ENCODE data around the gene AQP12B. TPM values are rescaled to one million over a fixed set of nuclear protein-coding genes. Genes with fewer than 3 reads are reported as not detected.
"Not testable (repeated sequence)": the region's sequence is repeated elsewhere in the genome, so short reads cannot be mapped to it uniquely, and the experiment has no call there.

AQP12B gene, protein sequence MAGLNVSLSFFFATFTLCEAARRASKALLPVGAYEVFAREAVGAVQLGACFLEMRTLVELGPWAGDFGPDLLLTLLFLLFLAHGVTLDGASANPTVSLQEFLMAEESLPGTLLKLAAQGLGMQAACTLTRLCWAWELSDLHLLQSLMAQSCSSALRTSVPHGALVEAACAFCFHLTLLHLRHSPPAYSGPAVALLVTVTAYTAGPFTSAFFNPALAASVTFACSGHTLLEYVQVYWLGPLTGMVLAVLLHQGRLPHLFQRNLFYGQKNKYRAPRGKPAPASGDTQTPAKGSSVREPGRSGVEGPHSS
- total RNA-seq: not detected

DNA sequence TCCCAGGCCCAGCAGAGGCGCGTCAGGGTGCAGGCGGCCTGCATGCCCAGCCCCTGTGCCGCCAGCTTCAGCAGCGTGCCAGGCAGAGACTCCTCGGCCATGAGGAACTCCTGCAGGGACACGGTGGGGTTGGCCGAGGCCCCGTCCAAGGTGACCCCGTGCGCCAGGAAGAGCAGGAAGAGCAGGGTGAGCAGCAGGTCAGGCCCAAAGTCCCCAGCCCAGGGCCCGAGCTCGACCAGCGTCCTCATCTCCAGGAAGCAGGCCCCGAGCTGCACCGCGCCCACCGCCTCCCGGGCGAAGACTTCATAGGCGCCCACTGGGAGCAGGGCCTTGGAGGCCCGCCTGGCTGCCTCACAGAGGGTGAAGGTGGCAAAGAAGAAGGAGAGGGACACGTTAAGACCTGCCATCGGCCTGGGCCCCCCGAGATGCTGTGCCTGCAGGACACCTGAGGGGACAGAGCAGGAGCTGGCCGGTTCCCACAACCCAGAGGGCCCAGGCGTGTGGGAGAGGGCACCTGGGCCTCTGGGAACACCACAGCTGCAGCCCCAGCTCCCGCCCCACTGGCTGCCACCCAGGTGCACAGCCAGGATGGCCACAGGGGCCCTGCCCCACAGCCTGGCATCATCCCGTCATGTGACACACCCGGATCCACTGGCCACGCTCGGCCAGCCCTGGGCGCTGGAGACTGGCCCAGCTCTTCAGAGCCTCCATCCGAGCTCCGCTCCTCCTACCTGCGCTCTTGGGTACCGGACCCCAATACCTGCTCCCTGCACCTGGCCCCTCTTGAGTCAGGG lies at the start of gene AQP12B:
AQP12B (minus strand) TSS at position 455 of the 794 bp plus-strand sequence; CDS start at position 407, 48 bp downstream.
- POLR2A ChIA-PET; H3K27me3 Mint-ChIP-seq; DNase-seq; H3K4me1 Mint-ChIP-seq (ENCODE audit: low read depth); H3K36me3 Mint-ChIP-seq; intact Hi-C loops (cut with micrococcal nuclease); H3K27ac Mint-ChIP-seq; H3K4me3 Mint-ChIP-seq; H3K9me3 Mint-ChIP-seq; CTCF ChIA-PET: not testable (repeated sequence)

DNA sequence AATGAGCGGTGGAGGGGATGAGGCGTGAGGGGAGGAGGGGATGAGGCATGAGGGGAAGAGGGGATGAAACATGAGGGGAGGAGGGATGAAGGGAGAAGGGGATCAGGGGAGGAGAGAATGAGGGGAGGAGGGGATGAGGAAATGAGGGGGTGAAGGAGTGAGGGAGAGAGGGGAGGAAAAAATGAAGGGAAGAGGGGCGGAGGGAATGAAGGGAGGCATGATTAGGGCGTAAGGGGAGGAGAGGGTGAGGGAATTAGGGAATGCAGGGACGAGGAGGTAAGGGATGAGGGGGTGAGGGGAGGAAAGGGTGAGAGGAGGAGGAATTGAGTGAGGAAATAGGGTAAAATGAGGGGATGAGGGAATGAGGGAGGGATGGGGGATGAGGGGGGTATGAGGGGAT lies 49.5 kb upstream of the AQP12B start:
- intact Hi-C loops (cut with micrococcal nuclease): no loop called here
- Mint-ChIP-seq H3K9me3 (no peaks in the 10 kb centered on the region), H3K4me3 (no peak overlapping the region), H3K27me3 (peaks cover 1% of the 10 kb centered on the region), H3K4me1 (ENCODE audit: low read depth) (no peaks in the 10 kb centered on the region), H3K36me3 (no peaks in the 10 kb centered on the region), H3K27ac (no peak overlapping the region)
- DNase-seq: no peak
- CTCF ChIA-PET: no interaction called here
- POLR2A ChIA-PET: no interaction called here

DNA sequence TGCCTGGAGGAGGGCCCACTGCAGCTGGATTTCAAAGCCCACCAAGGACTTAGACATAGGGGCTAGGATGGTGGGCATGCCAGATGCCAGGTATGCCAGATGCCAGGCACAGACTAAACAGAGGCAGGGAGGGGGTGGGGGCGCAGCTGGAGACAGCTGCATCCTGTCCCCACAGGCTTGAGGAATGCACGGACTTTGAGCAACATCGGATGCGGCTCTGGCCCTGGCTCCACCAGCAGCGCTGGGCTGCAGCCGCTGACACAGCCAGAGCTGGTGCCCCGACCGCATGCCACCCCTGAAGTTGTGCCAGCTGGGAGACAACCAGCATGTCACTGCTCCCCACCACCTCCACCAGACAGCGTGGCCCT lies 48.5 kb upstream of the AQP12B start:
- intact Hi-C loops (cut with micrococcal nuclease): no loop called here
- no peaks in the 10 kb centered on the region for H3K36me3 Mint-ChIP-seq
- CTCF ChIA-PET: no interaction called here

DNA sequence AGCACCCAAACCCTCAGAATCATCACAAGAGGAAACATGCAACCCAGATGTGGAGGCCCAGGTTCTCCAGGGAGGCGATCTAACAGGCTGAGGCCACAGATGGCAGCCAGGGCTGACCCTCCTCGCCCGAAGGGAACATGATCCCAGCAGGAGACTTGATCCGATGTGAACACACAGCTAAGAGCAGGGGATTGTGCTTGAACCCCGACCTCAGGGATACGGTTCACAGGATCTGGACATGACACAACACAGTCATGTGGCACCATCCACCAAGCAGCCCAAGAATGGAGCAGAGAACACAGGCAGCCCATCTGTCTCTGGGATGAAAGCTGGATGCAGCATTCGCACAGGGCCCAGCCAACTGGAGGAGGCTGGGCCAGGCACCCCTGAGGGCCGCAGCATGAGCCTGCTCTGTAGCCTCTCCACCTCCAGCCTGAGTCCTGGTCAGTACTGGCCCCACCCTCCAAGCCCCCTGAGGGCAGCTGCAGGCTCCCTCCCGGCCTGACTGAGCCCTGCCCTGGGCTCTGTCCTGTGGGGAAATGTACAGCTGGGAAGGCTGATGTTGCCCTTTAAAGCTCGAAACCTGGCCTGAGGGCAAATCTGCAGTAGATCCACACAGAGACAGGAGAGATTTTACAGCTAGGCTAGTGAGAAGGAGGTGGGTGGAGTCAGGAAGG lies 48.0 kb upstream of the AQP12B start:
- H3K4me1 Mint-ChIP-seq (ENCODE audit: low read depth): no peaks in the 10 kb centered on the region
- no peak overlapping the region for H3K27ac Mint-ChIP-seq
- intact Hi-C loops (cut with micrococcal nuclease): no loop called here
- H3K9me3 Mint-ChIP-seq: no peaks in the 10 kb centered on the region
- ChIA-PET POLR2A (no interaction called here), CTCF (no interaction called here)
- no peaks in the 10 kb centered on the region for H3K36me3 Mint-ChIP-seq
- peaks cover 1% of the 10 kb centered on the region for H3K27me3 Mint-ChIP-seq
- no peak for DNase-seq
- H3K4me3 Mint-ChIP-seq: no peak overlapping the region

More for the DNA sequence above, 48.5 kb upstream of the AQP12B start:
- Mint-ChIP-seq H3K4me1 (ENCODE audit: low read depth) (no peaks in the 10 kb centered on the region), H3K4me3 (no peak overlapping the region), H3K27ac (no peak overlapping the region), H3K27me3 (peaks cover 1% of the 10 kb centered on the region), H3K9me3 (no peaks in the 10 kb centered on the region)
- DNase-seq: no peak
- POLR2A ChIA-PET: no interaction called here

DNA sequence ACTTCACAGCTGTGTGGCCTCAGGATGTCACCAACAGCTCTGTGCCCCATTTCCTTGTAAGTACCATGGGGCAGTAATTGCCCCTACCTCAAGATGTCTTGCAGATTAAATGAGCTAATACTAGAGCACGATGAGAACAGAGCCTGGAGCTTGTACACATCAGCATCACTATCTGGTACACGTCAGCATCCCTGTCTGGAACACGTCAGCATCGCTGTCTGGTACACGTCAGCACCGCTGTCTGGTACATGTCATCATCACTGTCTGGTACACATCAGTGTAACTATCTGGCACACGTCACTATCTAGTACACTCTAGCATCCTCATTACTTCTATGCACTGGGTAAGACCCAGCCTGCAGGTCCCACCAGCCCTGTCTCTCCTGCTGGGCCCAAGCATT lies 46.1 kb upstream of the AQP12B start:
- POLR2A ChIA-PET: no interaction called here
- Mint-ChIP-seq H3K27me3 (peaks cover 1% of the 10 kb centered on the region), H3K4me3 (no peak overlapping the region), H3K4me1 (ENCODE audit: low read depth) (no peaks in the 10 kb centered on the region), H3K36me3 (no peaks in the 10 kb centered on the region), H3K27ac (no peak overlapping the region), H3K9me3 (no peaks in the 10 kb centered on the region)
- CTCF ChIA-PET: no interaction called here
- no peak for DNase-seq
- intact Hi-C loops (cut with micrococcal nuclease): no loop called here

DNA sequence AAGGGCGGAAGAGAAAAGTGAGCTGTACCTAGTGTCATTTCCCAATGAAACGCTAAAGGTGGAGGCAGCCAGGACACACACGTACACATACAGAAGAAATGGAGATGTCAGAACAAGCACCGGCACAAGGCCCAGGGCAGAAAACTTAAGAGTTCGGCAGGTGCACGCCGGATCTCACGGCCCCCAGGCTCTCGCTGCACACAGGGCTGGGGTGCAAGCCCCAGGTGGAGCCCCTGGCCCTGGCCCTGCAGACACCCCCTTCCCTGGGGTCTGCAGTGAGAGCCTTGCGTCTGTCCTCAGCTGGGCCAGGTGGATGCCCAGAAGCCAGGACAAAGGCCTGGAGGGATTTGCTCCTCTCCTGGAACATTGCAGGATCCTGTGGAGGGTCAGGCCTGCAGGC lies 45.7 kb upstream of the AQP12B start:
- H3K36me3 Mint-ChIP-seq: no peaks in the 10 kb centered on the region
- ChIA-PET POLR2A (no interaction called here), CTCF (no interaction called here)
- no peak overlapping the region for H3K4me3 Mint-ChIP-seq
- H3K9me3 Mint-ChIP-seq: no peaks in the 10 kb centered on the region
- H3K27me3 Mint-ChIP-seq: no peaks in the 10 kb centered on the region
- no peaks in the 10 kb centered on the region for H3K4me1 Mint-ChIP-seq (ENCODE audit: low read depth)
- intact Hi-C loops (cut with micrococcal nuclease): no loop called here
- no peak for DNase-seq
- H3K27ac Mint-ChIP-seq: no peak overlapping the region

DNA sequence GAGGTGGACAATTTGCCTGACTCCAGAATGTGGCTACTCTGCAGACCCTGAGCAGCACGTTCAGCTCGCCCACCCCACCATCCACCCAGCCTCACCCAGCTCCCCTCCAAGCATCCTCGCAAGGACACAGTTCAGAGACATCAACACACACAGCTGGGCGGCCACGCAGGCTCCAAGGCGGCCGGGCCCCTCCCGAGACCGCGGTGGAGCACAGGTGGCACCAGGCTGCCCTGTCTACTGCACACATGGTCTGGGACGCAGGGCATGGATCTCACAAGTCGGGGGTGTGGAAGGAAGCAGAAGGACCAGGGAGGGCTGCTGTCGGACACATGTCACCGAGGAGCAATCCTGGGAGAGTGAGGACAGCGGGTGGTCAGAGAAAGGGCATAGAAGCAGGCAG lies 45.2 kb upstream of the AQP12B start:
- no peaks in the 10 kb centered on the region for H3K36me3 Mint-ChIP-seq
- no peaks in the 10 kb centered on the region for H3K9me3 Mint-ChIP-seq
- H3K27me3 Mint-ChIP-seq: no peaks in the 10 kb centered on the region
- no peak overlapping the region for H3K4me3 Mint-ChIP-seq
- H3K27ac Mint-ChIP-seq: no peak overlapping the region
- POLR2A ChIA-PET: no interaction called here
- no peaks in the 10 kb centered on the region for H3K4me1 Mint-ChIP-seq (ENCODE audit: low read depth)
- intact Hi-C loops (cut with micrococcal nuclease): no loop called here
- no peak for DNase-seq
- CTCF ChIA-PET: no interaction called here

DNA sequence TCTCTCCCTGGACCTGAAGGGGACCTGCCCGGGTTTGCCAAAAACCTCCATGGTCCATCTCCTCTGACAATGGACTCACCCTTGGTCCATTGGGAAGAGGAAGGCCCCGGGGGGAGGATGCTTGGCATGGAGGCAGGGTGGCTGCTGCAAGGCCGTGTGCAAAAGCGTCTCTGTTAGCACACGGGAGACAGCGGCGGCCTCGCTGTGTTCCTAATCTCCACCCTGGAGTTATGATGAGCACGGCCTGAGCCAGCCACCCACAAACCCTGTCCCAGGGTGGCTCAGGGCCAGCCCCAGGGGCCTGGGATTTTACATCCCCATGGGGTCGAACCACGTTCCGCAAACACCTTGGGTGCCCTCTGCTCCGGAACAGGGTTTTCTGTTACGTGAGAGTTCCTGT lies 44.8 kb upstream of the AQP12B start:
- H3K36me3 Mint-ChIP-seq: no peaks in the 10 kb centered on the region
- H3K4me3 Mint-ChIP-seq: no peak overlapping the region
- intact Hi-C loops (cut with micrococcal nuclease): no loop called here
- ChIA-PET CTCF (no interaction called here), POLR2A (no interaction called here)
- no peak overlapping the region for H3K27ac Mint-ChIP-seq
- no peaks in the 10 kb centered on the region for H3K27me3 Mint-ChIP-seq
- H3K9me3 Mint-ChIP-seq: no peaks in the 10 kb centered on the region
- no peak for DNase-seq
- no peaks in the 10 kb centered on the region for H3K4me1 Mint-ChIP-seq (ENCODE audit: low read depth)

DNA sequence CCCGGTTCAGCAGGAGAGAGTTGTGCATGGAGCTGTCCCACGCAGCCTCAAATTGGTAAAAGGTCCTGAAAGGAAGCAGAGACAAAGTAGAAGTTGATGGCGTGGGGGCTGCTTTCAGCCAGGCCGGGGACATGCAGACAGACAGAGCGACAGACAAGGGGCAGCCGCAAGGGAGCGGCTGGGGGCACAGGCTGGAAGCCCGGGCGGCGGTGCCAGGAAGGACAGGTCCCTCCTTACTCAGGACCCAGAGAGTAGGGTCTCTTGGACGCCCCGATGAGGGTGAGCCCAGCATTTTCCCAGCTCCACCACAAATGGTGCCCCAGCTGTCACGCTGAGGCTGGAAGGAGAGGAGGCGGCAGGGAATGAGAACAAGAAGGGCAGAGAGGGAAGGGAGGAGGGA lies 44.2 kb upstream of the AQP12B start:
- DNase-seq: no peak
- H3K27me3 Mint-ChIP-seq: no peaks in the 10 kb centered on the region
- H3K36me3 Mint-ChIP-seq: no peaks in the 10 kb centered on the region
- H3K4me3 Mint-ChIP-seq: no peak overlapping the region
- no peaks in the 10 kb centered on the region for H3K4me1 Mint-ChIP-seq (ENCODE audit: low read depth)
- no peaks in the 10 kb centered on the region for H3K9me3 Mint-ChIP-seq
- CTCF ChIA-PET: no interaction called here
- intact Hi-C loops (cut with micrococcal nuclease): no loop called here
- POLR2A ChIA-PET: no interaction called here
- H3K27ac Mint-ChIP-seq: no peak overlapping the region

DNA sequence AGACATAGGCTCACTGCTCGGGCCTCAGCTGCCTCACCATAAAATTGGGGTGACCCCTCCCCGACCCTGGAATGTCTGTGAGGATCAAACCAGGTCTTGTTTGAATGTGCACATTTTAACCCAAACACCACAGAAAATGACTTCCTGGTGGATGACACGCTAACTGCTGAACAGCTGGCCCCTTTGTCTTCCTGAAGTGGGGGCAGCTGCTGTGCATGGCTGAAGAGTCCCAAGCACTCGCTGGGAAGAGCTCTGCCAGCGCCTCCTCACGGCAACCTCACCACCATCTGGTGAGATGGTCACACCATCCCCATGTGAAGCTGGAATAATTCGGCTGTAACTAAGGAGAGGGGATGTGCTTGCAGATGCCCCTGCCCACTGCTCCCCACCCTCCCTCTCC lies 43.0 kb upstream of the AQP12B start:
- no peaks in the 10 kb centered on the region for H3K4me1 Mint-ChIP-seq (ENCODE audit: low read depth)
- CTCF ChIA-PET: no interaction called here

DNA sequence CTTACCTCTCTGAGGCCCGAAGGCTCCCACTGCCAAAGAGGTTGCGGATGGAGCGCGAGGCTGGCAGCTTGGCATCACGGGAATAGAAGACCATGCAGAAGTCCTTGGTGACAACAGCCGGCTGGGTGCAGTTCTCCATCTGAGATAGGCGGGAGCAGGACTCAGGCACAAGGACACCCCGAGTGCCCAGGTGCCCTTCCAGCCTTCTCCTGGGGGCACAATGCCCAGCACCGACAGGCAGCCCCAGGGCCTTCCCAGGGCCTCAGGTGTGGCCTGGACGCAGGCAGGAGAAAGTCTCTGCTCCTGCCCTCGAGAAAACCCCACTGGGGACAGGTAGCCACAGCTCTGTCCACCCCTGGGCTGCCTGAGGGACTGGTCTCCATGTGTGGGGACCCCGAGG lies 42.6 kb upstream of the AQP12B start:
- H3K27ac Mint-ChIP-seq: no peak overlapping the region
- CTCF ChIA-PET: interaction anchor here (1.1 kb wide), 1 partner anchor 211 kb away, joined by 4 read pairs; no protein-coding TSS in a partner anchor

More for the DNA sequence above, 43.0 kb upstream of the AQP12B start:
- H3K4me3 Mint-ChIP-seq: no peak overlapping the region
- no peaks in the 10 kb centered on the region for H3K9me3 Mint-ChIP-seq
- DNase-seq: no peak
- intact Hi-C loops (cut with micrococcal nuclease): no loop called here
- no peaks in the 10 kb centered on the region for H3K27me3 Mint-ChIP-seq
- H3K27ac Mint-ChIP-seq: no peak overlapping the region
- POLR2A ChIA-PET: no interaction called here
- no peaks in the 10 kb centered on the region for H3K36me3 Mint-ChIP-seq

DNA sequence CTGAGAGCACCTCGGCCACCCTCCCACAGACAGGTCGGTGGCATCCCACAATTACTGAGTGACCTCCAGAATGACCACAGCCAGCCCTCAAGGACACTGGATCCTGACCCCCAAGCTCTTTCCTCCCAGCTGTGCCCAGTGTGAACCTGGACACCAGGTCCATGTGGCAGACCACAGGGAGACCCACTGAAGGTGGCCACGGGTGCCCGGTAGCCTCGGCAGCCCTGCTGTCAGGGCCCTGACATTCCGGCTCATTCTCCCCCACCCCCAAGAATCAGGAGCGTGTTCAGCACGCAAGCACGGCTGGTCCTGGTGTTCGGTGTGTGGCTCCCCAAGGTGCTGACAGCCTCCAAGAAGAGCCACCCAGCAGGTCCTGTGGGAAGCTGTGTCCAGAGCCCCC lies 41.7 kb upstream of the AQP12B start:
- intact Hi-C loops (cut with micrococcal nuclease): no loop called here

More for the DNA sequence above, 42.6 kb upstream of the AQP12B start:
- Mint-ChIP-seq H3K9me3 (no peaks in the 10 kb centered on the region), H3K36me3 (no peaks in the 10 kb centered on the region), H3K27me3 (no peaks in the 10 kb centered on the region), H3K4me1 (ENCODE audit: low read depth) (no peaks in the 10 kb centered on the region), H3K4me3 (no peak overlapping the region)
- POLR2A ChIA-PET: no interaction called here
- DNase-seq: no peak
- intact Hi-C loops (cut with micrococcal nuclease): no loop called here

More for the DNA sequence above, 41.7 kb upstream of the AQP12B start:
- Mint-ChIP-seq H3K4me3 (no peak overlapping the region), H3K9me3 (no peaks in the 10 kb centered on the region), H3K27me3 (no peaks in the 10 kb centered on the region), H3K36me3 (no peaks in the 10 kb centered on the region), H3K4me1 (ENCODE audit: low read depth) (no peaks in the 10 kb centered on the region), H3K27ac (no peak overlapping the region)
- ChIA-PET CTCF (interaction anchor here (1.1 kb wide), 1 partner anchor 210 kb away, joined by 4 read pairs; no protein-coding TSS in a partner anchor), POLR2A (no interaction called here)
- no peak for DNase-seq
